Mucosa of descending colon (tissue), 3 donors: ENCODE data around the gene COLGALT1. TPM values are rescaled to one million over a fixed set of nuclear protein-coding genes. Genes with fewer than 3 reads are reported as not detected.
"Not testable (repeated sequence)": the region's sequence is repeated elsewhere in the genome, so short reads cannot be mapped to it uniquely, and the experiment has no call there.

ENCODE experiments used
- ATAC-seq: fragments of 200-7000 bp; cut with Tn5 transposase; one replicate; pipeline ENCODE4 v1.9.1; 2020; ENCODE audit warnings: mild to moderate bottlenecking, moderate library complexity
- DNase-seq, 3 donors: peaks; one replicate each; pipeline ENCODE4 v3.0.0-alpha.2; 2020
- H3K36me3 ChIP-seq: fragments of 200-600 bp; one replicate; pipeline ENCODE4 v1.8.0; 2021; ENCODE audit warnings: low read depth, mild to moderate bottlenecking
- H3K4me1 ChIP-seq: fragments of 200-600 bp; one replicate; pipeline ENCODE4 v1.8.0; 2021; ENCODE audit warnings: low read depth, mild to moderate bottlenecking
- H3K4me3 ChIP-seq: fragments of 200-600 bp; one replicate; pipeline ENCODE4 v1.8.0; 2021; ENCODE audit warnings: mild to moderate bottlenecking
- H3K9me3 ChIP-seq: fragments of 200-600 bp; one replicate; pipeline ENCODE4 v1.8.0; 2021; ENCODE audit warnings: mild to moderate bottlenecking
- intact Hi-C, 2 donors: fragments of 100-400 bp; cut with DNase I in 1 of 2; cut with micrococcal nuclease in 1 of 2; formaldehyde crosslinking; loops; one replicate each; pipeline versions ENCODE4 v1.11.0 to v1.11.1; 2022; cut with DNase I, micrococcal nuclease
- total RNA-seq, 3 donors: library from RNA; stranded (reverse); fragmentation: NEBNext Ultra II Directional in 2 of 3; extraction: Animal tissue kit (Norgen Biotek cat#: 25700) in 2 of 3; gene quantifications; one replicate each; pipeline versions ENCODE4 v1.2.1 to v1.2.4, GENCODE V29; 2021 to 2023
- TF ChIP-seq, protein P1 (sequence below): fragments of 200-600 bp; IDR thresholded peaks from one replicate; pipeline ENCODE4 v1.8.0; 2022; ENCODE audit warnings: antibody characterized with exemption, mild to moderate bottlenecking
- donor health status: DM: no; HTN: no; CAD: no; lungs with moderate emphysema.
- donor health status: DM: no; HTN: no; CAD: no.
- donor health status: DM: no; HTN: yes; CAD: no.

The COLGALT1 gene
- total RNA-seq, 3 donors from 2014 or later, result 50.1 to 71.0 (median 50.8) TPM

DNA sequence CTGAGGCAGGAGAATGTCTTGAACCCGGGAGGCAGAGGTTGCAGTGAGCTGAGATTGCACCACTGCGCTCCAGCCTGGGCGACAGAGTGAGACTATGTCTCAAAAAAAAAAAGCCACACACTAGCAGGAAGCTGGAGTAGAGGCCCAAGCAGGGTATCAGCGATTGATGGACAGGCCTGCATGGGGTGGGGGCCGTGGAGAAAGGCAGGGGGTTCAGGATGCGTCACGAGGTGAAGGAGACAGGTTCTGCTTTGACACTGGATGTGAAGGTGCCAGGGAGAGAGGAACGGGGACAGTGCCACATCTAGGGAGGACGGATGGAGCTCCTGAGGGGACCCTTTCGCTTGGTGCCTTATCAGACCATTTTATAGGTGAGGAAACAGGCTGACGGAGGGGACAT is 7.1 kb downstream of the COLGALT1 start:
- Histone ChIP-seq H3K36me3 (no peaks in the 10 kb centered on the region), H3K4me1 (no peaks in the 10 kb centered on the region), H3K4me3 (no peak overlapping the region), H3K9me3 (no peaks in the 10 kb centered on the region)
- intact Hi-C loops, result no loop called here
- ATAC-seq, result no peak
- TF ChIP-seq, protein P1, sequence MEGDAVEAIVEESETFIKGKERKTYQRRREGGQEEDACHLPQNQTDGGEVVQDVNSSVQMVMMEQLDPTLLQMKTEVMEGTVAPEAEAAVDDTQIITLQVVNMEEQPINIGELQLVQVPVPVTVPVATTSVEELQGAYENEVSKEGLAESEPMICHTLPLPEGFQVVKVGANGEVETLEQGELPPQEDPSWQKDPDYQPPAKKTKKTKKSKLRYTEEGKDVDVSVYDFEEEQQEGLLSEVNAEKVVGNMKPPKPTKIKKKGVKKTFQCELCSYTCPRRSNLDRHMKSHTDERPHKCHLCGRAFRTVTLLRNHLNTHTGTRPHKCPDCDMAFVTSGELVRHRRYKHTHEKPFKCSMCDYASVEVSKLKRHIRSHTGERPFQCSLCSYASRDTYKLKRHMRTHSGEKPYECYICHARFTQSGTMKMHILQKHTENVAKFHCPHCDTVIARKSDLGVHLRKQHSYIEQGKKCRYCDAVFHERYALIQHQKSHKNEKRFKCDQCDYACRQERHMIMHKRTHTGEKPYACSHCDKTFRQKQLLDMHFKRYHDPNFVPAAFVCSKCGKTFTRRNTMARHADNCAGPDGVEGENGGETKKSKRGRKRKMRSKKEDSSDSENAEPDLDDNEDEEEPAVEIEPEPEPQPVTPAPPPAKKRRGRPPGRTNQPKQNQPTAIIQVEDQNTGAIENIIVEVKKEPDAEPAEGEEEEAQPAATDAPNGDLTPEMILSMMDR, result no peak
- no peak for DNase-seq

GRCh38 chr19:17564781-17565180 is 9.3 kb downstream of the COLGALT1 start:
- ATAC-seq, result no peak
- DNase-seq, result no peak
- Histone ChIP-seq H3K4me1 (no peaks in the 10 kb centered on the region), H3K4me3 (no peak overlapping the region), H3K9me3 (no peaks in the 10 kb centered on the region), H3K36me3 (peaks cover 3% of the 10 kb centered on the region)
- TF ChIP-seq, protein P1, result no peak
- intact Hi-C loops, result no loop called here

DNA sequence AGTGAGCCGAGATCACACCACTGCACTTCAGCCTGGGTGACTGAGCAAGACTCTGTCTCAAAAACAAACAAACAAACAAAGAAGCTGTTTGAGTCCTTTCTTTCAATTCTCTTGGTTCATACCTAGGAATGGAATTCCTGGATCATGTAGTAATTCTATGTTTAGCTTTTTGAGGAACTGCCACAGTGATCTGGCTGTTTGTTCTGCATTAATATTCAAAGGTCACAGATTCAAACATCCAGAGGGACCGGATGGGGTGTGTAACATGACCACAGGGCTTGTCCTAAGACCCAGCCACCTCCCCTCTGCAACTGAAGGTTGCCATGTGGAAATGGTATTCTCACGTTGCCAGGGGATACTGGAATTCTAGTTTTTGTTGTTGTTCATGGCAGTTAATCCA is 10.2 kb downstream of the COLGALT1 start:
- TF ChIP-seq, protein P1, result no peak
- Histone ChIP-seq H3K36me3 (peaks cover 3% of the 10 kb centered on the region), H3K4me3 (no peak overlapping the region), H3K4me1 (no peaks in the 10 kb centered on the region), H3K9me3 (no peaks in the 10 kb centered on the region)
- no peak for DNase-seq
- ATAC-seq, result no peak
- intact Hi-C loops, result no loop called here

- peaks cover 10% of the 10 kb centered on the region for H3K36me3 ChIP-seq
- intact Hi-C loops, result no loop called here
- H3K4me1 ChIP-seq, result no peaks in the 10 kb centered on the region
Measured at GRCh38 chr19:17567940-17568339, 12.5 kb downstream of the COLGALT1 start.

DNA sequence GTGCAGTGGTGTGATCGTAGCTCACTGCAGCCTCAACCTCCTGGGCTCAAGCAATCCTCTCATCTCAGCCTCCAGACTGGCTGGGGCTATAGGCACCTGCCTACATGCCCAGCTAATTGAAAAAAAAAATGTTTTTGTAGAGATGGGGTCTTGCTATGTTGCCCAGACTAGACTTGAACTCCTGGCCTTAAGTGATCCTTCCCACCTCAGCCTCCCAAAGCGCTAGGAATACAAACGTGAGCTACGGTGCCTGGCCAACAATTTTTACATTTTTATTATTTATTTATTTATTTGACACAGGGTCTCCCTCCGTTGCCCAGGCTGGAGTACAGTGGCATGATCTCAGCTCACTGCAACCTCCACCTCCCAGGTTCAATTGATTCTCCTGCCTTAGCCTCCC is 14.8 kb downstream of the COLGALT1 start:
- H3K4me3 ChIP-seq, H3K9me3 ChIP-seq, H3K4me1 ChIP-seq, DNase-seq, H3K36me3 ChIP-seq, intact Hi-C loops, ATAC-seq: not testable (repeated sequence)

More at GRCh38 chr19:17567940-17568339, 12.5 kb downstream of the COLGALT1 start:
- DNase-seq, result no peak
- Histone ChIP-seq H3K4me3 (no peak overlapping the region), H3K9me3 (no peaks in the 10 kb centered on the region)
- TF ChIP-seq, protein P1, result no peak
- ATAC-seq, result no peak

DNA sequence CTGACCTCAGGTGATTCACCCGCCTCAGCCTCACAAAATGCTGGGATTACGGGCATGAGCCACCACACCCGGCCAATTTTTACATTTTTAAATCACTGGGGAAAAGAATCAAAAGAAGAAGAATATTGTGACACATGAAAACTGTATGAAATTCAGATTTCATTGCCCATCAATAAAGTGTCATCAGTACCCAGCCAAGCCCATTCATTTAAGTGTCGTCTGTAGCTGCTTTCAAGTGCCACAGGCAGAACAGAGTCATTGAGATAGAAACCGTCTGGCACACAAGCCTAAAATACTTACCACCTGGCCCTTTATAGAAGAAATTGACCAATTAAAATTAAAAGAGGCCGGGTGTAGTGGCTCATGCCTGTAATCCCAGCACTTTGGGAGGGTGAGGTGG is 15.3 kb downstream of the COLGALT1 start:
- ATAC-seq, result no peak
- DNase-seq, result no peak
- TF ChIP-seq, protein P1, result no peak
- Histone ChIP-seq H3K9me3 (no peaks in the 10 kb centered on the region), H3K4me1 (no peaks in the 10 kb centered on the region), H3K4me3 (no peak overlapping the region), H3K36me3 (peaks cover 10% of the 10 kb centered on the region)
- intact Hi-C loops, result no loop called here
